CD4-positive, alpha-beta T cell treated with Interleukin-15 for 4 hours (primary cell): ENCODE results near the gene FUOM.
A peak's percentile ranks its signal among the peaks of the same experiment; 100 is the strongest.

Experiments used
- DNase-seq: peaks from one replicate; pipeline ENCODE4 v3.0.0-alpha.2; 2020; ENCODE audit warnings: low spot score

The FUOM gene

DNA sequence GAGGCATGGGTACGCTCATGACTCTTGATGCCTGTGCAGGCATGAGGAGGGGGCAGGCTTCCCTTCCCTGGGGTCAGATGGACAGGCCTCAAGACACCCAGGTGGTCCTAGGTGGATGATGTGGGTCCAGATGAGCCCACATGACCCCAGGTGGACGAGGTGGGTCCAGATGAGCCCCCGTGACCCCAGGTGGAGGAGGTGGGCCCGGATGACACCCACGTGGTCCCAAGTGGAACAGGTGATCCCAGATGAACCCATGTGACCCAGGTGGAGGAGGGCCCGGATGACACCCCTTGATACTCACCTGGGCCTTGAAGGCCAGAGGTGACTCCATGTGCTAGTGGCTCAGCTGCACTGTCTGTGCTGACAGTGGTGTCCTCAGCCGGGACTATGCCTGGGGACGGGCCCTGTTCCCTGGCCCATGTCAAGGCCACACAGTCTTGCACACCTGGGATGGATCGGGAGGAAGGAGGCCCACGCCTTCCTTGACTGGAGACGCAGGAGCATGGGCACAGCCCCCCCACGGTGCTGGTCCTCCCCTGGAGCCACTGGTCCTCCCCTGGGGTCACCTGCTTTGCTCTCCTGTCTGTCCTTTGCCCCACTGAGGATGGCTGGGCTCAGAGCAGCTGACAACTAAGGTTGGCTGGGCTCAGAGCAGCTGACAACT, 7.4 kb downstream of the FUOM start:
- no peak for DNase-seq

DNA sequence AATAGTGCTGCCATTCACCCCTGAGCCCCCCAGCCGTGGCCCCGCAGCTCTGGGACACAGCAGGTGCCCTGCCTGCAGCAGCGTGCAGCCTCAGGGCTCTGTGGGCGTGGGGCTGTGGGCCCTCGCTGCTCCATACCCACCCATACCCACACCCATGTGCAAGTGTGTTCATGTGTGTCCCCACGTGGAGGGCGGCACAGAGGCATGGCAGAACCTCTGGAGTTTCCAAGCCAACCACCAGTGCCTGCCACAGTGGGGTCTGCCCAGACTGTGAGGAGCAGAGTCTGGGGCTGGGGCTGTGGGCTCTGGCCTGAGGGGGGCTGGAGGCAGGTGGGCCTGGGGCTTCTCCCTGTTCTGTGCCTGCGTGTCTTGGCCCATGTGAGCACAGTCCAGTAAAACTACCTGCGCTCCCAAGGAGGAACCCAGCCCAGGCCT, 8.2 kb downstream of the FUOM start:
- no peak for DNase-seq

DNA sequence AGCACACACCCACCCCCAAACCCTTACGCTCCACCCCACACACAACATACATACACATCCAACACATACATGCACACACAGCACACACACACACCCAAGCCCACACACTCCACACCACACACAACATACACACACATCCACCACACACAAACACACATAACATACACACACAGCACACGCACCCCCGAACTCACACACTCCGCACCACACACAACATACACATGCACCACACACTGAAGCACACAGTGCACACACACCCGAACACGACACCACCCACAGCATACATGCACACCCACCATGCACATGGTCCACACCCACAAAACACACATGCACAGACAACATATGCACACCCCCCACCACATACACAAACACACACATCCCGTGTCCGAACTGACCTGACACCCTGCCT, 8.7 kb downstream of the FUOM start:
- DNase-seq = no peak

DNA sequence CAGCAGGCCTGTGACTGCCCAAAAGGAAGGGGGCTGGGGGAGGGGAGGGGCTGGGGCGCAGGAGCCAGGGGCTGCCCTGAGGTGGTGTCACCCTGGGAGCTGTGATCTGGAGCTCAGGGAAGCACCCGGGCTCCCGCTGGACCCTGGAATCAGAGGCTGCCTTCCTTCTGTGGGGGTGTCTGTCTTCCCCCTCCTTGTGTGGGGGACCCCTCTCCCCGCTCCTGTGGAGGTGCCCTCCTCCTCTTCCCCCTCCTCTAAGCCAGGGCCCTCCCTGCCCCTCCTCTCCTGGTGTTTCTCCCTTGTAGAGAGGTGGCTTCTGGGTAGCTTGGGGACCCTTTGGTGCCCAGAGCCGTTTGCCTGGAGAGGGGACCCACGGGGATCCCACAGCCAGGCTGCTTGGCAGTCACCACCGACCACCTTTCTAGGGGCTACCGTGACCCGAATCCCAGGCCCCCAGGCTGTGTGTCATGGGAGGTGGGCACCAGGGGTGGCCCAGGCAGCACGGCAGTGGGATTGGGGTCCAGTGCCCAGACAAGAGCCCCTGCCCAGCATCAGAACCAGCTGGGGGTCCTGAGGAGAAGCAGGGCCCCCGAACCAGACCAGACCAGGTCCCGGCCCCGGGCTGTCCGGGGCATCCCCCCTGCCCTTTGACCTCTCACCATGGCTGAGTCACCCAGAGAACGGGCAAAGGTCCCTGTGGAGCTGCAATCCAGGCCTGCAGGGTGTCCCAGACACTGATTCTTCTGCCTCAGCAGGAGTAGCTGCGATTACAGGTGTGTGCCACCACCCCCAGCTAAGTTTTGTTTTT, 9.9 kb downstream of the FUOM start:
- DNase-seq = no peak

DNA sequence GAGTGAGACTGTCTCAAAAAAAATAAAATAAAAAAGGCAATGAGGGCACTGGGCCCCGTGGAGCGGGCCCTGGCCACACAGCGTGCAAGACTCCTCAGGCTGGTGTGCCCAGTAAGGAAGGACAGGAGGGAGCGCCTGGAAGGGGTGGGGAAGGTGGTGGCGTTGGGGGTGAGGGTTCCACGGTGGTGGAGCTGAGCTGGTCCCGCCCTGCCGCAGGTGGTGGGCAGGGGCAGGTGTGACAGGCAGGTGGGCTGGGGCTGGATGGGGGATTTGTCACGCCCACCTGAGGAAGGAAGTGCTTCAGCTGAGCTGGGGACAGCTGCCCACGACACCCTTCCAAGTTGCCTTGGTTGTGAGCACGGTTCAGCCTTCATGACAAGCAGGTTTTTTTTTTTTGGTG, 11.4 kb downstream of the FUOM start:
- DNase-seq = no peak

DNA sequence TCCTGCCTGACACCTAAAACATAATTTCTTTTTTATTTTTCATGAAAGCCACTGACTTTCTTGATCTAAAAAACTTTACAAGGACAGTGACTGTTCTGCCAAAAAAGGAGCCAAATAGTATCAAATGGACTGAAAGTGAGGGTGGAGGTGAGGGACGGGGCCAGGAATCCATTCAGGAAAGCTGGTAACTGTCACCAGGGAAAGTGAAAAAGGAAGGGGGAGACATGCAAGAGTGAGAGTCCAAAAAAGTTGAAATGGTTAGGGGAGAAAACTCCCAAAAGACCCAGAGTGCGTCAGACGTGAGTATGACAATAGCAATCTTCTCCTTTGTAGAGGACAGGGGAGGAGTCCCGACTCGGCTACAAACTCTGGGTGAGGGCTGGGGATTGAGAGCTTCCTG, 13.6 kb downstream of the FUOM start:
- DNase-seq = no peak

DNA sequence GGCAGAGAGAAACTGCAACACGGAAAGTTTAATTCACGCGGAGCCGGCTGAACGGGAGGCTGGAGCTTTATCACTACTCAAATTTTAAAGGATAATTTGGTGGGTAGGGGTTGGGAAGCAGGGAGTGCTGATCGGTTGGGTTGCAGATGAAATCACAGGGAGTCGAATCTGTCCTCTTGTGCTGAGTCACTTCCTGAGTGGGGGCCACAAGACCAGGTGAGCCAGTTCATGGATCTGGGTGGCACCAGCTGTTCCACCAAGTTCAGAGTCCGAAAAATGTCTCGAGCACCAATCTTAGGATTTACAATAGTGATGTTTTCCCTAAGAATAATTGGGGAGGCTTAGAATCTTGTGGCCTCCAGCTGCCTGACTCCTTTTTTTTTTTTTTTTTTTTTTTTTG, 14.3 kb downstream of the FUOM start:
- no peak for DNase-seq

DNA sequence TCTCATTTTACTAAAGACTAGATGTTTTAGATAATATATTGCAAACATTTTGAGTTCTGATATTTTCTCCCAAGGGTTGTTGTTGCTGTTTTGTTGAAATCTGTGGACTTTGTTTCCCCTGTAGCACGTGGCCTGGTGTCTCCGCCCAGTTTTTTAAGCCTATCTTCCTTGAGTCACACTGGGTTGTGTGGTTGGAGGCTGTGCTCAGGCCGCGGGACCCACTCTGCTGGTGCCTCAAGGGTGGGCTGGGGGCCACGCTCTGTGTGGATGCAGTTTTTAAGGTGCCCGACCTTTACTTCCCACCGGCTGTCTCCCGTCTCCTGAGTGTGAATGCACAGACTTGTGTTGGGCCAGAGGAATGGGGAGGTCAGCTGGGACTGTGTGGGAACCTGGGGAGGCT, 14.9 kb downstream of the FUOM start:
- no peak for DNase-seq

DNA sequence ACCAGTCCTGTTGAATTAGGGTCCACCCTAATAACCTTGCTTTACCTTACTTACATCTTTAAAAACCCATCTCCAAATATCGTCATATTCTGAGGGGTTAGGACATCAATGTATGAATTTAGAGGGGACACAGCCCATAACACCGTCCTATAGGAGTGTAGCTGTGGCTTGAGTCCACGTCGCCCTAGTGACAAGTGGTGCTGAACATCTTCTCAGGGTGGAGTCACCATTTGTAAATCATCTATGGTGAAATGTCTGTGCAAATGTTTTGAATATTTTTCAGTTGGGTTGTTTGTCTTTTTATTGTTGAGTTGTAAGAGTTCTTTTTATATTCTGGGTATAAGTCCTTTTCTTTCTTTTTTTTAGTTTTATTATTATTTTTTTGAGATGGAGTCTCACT, 15.8 kb downstream of the FUOM start:
- no peak for DNase-seq

DNA sequence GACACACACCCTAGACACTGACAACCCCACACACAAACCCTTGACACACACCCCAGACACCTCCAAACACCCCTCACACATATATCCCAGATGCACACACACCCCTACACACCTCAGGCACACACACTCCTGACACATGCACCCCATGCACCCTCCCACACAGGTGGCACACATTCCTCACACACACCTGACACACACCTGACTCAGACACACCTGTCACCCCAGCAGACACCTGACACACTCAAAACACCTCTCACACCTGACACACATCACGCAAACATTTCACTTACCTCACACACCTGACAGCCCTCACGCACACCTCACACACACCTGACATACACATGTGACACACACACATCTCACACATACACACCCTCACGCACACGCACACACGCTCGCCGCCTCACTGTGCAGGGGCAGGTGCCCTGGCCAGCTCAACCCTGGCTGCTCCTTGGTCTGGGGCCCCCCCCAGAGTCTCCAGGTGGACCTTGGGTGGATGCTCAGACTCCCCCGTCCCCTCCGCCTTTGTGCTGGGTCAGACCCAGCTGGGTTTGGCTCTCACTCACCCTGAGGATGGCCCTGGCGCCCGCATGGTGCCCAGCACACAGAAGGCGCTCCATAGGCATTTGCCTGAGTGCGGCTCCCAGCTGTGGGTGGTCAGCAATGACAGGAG, 18.0 kb downstream of the FUOM start:
- no peak for DNase-seq

DNA sequence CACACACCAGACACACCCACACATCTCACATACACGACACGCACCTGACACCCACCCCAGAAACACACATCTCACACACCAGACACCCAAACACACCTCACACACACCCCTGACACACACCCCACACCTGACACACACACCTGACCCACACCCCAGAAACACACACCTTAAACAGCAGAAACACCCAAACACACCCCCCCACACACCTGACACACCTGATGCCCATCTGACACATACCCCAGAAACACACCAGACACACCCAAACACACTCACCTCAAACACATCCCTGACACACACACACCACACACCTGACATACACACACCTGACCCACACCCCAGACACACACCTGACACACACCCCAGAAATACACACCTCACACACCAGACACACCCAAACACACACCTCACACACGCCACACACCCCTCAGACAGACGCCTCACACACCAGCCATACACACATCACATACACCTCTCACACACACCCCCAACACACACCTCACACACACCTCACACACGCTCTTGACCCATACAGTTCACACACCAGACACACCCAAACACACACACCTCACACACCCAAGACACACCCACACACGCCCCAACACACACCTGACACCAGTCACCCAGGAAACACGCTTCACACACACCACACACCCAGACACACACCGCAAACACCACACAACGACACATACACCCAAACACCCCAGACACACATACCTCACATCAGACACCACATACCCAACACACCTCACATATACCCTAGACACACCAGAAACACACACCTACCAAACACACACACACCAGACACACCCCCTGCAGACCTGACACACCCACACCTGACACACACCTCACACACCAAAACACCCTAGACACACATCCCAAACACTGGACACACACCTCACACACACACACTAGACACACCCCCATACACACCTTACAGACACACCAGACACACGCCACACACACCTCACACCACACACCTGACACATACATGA, 19.4 kb downstream of the FUOM start:
- no peak for DNase-seq

DNA sequence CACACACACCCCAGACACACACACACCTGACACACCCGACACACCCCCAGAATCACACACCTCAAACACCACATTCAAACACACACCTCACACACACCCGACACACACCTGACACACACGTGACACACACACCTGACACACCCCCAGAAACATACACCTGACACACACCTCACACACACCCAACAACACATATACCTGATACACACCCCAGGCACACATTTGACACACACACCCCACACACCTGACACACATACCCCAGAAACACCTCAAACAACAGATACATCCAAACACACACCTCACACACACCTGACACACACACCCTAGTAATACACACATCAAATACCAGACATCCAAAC, 20.5 kb downstream of the FUOM start:
- no peak for DNase-seq

DNA sequence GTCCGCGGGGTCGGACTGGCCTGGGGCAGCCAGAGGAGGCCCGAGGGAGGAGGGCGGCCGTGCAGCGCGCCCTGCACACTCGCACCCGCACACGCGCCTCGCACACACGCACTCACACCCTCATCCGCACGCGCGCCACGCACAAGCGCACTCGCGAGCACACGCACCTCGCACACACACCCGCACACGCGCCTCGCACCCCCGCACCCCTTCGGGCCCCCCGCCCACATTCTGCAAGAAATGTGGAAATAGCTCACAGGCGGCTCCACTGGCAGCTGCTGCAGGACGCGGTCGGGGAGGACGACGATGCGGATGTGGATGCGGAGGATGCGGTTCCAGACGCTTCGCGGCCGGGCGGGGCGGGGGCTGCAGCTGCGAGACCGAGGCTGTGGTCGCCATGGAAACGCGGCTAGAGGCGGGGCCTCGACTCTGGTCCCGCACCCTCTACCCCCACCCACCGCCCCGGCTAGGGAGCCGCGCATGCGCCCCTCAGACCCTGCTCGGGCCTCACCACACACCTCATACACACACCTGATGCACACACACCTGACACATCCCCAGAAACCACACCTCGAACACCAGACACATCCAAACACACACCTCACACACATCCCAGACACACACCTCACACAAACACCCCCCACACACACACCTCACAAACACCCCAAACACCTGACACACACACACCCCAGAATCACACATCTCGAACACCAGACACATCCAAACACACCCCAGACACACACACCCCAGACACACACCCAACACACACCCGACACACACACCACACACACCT, 21.0 kb downstream of the FUOM start, which contains the start of gene CALY:
CALY (minus strand) TSS at position 320 of the 793 bp plus-strand sequence. CDS start 7,907 bp downstream, outside the sequence.
- DNase-seq = peak; percentile 82

DNA sequence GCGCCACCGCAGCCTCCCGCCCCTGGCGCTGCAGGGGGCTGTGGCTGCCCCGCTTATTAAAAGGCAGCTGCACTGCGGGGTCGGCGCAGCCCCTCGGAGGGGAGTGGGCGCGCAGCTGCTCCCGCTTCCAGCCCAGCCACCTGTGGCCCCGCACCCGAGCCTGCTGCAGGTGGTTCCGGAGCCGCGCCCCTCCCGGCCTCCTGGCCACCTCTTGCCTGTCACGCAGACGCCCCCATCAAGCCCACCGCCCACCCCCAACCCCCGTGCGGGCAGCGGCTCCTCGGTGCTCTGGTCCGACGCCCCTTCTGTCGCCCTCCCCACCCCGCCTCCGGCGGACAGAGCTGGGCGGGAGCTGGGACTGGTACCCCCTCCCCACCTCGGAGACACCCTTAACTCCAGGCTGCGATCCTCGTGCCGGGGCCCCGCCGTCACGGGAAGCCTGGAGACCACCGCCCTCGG, 21.7 kb downstream of the FUOM start:
- no peak for DNase-seq

DNA sequence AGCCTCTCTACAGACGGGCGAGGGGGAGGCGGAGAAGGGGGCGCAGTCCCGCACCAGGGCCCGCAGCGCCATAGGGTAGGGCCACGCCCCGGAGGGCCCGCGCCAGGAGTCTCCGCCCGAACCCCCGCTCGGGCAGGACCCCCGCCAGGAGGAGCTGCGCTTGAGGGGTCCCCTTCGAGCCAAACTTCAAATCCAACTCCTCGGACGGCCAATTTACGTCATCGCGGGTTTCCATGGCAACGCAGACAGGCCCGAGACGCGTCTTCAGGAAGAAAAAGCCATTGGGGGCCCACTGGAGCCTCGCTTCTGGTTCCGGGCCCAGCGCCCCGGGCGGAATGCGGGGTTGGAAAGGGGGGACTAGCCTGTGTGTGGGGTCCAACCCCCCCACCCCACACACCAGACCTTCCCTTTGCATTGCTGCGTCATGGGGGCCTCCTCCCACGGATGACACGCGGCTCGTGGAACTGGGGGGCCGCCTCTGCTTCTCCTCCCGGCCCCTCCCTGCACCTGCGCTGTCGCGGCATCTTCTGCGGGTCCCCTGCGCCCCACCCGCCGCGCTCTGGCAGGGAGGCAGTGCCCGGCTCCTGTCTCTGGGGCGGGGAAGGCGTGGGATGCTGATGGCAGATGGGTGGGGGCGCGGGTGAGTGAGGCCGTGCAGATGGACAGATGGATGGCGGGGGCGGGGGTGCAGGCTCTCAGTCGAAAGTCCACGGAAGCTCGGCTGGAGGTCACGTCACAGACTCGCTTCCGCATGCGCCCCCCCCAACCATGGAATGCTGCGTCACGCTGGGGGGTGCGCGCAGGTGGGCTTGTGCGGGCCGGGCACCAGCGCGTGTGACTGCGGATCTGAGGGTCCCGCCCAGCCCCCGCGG, 22.3 kb downstream of the FUOM start:
- DNase-seq = peak; percentile 72

DNA sequence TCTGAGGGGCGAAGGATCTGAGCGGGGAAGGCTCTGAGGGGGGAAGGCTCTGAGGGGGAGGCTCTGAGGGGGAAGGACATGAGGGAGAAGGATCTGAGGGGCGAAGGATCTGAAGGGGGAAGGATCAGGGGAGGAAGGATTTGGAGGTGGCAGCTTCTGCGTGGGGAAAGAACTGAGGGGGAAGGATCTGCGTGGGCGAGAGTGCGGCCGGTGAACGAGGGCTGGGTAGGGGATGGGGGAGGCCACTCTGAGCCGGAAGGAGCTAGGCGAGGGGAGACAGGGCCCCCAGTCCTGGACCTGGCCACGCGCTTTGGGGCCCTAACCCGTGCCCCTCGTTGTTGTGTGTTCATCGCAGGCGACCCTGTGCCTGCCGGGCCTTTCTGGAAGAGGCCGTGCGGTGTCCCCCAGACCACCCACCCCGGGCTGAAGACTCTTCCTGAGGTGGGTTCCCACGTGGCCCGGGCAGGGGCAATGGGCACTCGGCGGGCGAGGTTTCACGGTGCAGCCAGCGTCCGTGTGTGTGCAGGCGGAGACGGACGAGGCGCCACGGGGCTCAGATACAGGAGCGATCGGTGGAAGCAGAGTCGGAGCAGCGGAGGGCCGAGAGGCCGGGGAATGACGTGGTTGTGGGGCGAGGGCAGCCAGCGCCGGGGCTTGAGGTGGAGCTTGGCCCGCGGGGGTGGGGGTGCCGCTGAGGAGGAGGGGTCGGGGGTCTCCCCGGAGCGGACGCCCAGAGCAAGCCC, 23.1 kb downstream of the FUOM start:
- no peak for DNase-seq

DNA sequence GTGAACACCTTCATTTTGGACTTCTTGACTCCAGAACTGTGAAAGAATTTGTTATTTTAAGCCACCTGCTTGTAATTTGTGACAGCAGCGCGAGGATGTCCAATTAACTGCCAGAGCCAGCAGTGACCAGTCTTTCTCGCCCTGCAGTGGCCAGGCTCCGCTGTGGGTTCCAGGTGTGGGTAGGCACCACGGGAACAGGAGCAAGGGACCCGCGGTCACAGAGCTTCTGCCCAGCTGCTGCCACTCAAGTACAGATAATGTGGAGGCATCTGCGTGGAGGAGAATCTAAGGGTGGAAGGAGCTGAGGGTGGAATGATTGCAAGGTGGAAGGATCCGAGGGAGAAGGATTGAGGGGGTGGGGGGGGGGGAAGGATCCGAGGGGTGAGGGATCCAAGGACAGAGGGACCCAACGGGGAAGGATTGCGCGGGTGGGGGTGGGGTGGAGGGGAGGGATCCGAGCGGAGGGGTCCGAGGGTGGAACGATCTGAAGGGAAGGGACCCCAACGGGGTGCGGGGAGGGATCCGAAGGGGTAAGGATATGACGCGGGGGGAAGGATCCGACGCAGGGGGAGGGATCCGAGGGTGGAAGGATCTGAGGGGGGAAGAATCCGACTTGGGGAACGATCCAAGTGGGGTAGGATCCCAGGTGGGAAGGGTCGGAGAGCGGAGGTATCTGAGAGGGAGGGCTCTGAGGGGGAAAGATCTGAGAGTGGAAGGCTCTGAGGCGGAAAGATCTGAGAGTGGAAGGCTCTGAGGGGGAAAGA, 24.7 kb downstream of the FUOM start:
- no peak for DNase-seq

DNA sequence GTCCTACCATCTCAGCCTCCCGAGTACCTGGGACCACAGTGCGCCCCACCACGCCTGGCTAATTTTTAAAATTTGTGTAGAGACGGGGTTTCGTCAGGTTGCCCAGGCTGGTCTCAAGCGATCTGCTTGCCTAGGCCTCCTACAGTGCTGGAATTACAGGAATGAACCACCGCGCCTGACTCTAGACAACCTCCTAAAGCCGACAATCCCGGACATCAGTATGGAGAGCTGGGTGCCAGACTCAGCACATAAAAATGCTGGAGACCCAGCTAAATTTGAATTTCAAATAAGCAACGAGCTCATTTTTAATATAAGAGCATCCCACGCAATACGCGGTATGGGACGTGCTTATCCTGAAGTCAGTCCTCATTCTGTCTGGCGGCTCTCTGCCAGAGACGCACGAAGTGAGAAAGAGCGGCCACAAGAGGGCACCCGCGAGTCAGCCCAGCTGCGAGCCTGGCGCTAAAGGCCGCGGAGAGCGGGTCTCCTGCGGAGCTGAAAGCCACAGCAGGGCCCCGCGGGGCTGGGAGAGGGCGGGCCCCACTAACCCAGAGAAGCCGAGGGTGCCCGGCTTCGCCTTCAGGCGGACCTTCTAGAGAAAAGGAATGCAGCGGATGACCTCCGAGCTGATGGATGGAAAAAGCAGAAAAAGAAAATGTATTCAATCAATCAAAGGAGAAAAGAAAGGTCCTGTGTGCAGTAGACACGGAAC, 28.2 kb downstream of the FUOM start:
- peak; percentile 88 for DNase-seq
